ENCODE results near the gene HHAT. TPM values are rescaled to one million over a fixed set of nuclear protein-coding genes. Genes with fewer than 3 reads are reported as not detected.

The HHAT gene
- total RNA-seq, 4 donors from 2014 or later, result 0.83 to 1.6 (median 1.2) TPM

DNA sequence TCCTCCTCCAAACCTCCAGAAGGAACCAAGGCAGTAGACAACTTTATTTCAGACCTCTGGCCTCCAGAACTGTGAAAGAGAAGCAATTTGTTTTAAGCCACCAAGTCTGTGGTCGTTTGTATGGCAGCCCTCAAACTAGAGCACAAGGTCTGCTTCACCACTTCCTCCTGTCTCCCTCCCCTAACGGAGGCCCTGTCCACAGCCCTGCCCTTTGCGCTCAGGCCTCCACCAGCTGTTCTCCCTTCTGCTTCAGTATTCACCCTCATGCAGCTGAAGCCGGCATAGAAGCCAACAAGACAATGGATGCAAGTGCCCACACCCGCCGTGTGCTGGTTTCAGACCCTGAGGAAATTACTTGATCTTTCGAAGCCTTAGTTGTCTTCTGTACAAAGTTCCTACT is 364.1 kb downstream of the HHAT start:
- H3K36me3 ChIP-seq, result no peaks in the 10 kb centered on the region
- no peak overlapping the region for H3K27ac ChIP-seq (replicated peaks in 1 of 4)
- no peaks in the 10 kb centered on the region for H3K27me3 ChIP-seq
- intact Hi-C loops (cut with DNase I), result no loop called here
- 58% methylated on average over 7 of the region's 7 CpGs for WGBS
- no peak for TF ChIP-seq POLR2A (IDR thresholded peaks at IDR 0.05; ENCODE audit: low read depth)
- TF ChIP-seq, protein P1, sequence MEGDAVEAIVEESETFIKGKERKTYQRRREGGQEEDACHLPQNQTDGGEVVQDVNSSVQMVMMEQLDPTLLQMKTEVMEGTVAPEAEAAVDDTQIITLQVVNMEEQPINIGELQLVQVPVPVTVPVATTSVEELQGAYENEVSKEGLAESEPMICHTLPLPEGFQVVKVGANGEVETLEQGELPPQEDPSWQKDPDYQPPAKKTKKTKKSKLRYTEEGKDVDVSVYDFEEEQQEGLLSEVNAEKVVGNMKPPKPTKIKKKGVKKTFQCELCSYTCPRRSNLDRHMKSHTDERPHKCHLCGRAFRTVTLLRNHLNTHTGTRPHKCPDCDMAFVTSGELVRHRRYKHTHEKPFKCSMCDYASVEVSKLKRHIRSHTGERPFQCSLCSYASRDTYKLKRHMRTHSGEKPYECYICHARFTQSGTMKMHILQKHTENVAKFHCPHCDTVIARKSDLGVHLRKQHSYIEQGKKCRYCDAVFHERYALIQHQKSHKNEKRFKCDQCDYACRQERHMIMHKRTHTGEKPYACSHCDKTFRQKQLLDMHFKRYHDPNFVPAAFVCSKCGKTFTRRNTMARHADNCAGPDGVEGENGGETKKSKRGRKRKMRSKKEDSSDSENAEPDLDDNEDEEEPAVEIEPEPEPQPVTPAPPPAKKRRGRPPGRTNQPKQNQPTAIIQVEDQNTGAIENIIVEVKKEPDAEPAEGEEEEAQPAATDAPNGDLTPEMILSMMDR (IDR thresholded peaks at IDR 0.05), result no peak
- TF ChIP-seq POLR2AphosphoS5 (IDR thresholded peaks at IDR 0.05), result no peak
- TF ChIP-seq EP300 (IDR thresholded peaks at IDR 0.05), result no peak
- peaks cover 0 to 8% (median 3%) of the 10 kb centered on the region in 4 donors for H3K4me1 ChIP-seq
- no peak for DNase-seq (ENCODE audit: extremely low spot score)
- no peaks in the 10 kb centered on the region for H3K9me3 ChIP-seq
- H3K4me3 ChIP-seq, result no peak overlapping the region

DNA sequence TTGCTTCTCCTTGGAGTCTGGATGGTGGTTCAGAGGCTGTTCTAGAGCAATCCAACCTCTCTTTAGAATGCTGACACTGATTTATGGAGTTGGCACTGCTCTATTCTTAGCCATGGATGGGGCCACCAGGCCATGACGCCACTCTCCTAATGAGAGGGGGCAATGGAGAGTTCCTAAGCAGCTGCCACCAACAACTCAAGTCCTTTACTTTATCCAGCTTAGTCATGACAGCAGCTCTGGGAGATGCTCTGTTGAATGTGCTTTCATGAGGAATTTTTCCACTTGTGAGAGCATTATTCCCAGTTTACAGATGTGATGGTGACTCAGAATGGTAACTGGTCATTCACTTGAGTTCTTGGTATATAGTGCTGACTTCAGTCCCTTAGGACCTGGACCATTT is 366.3 kb downstream of the HHAT start:
- no peak for DNase-seq (ENCODE audit: extremely low spot score)
- peaks cover 0 to under 1% (median 0%) of the 10 kb centered on the region in 4 donors for H3K4me1 ChIP-seq
- 60% methylated on average over 1 of the region's 1 CpG for WGBS
- no peak overlapping the region for H3K4me3 ChIP-seq
- intact Hi-C loops (cut with DNase I), result no loop called here
- H3K27ac ChIP-seq (replicated peaks in 1 of 4), result no peak overlapping the region
- no peaks in the 10 kb centered on the region for H3K9me3 ChIP-seq
- TF ChIP-seq POLR2AphosphoS5 (IDR thresholded peaks at IDR 0.05) (no peak), EP300 (IDR thresholded peaks at IDR 0.05) (no peak), POLR2A (IDR thresholded peaks at IDR 0.05; ENCODE audit: low read depth) (no peak)
- TF ChIP-seq, protein P1 (IDR thresholded peaks at IDR 0.05), result no peak
- H3K36me3 ChIP-seq, result no peaks in the 10 kb centered on the region
- H3K27me3 ChIP-seq, result no peaks in the 10 kb centered on the region

DNA sequence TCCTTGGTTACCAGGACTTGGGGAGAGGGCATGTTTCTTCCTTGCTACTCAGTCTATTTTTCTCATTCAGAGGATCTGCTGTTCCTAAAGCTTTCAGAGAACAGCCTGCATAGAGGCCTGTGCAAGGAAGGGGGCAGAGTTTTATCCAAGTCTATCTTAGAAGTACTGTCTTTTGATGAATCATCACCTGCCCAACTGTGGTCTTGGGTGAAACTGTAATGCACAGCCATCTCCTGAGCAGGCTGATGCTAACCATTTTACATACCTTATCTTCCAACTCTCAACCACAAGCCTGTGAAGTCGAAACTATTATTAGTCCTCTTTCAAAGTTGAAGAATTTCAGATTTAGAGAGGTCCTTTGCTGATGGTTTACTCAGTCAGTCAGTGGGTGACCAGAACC is 368.0 kb downstream of the HHAT start:
- intact Hi-C loops (cut with DNase I), result no loop called here

DNA sequence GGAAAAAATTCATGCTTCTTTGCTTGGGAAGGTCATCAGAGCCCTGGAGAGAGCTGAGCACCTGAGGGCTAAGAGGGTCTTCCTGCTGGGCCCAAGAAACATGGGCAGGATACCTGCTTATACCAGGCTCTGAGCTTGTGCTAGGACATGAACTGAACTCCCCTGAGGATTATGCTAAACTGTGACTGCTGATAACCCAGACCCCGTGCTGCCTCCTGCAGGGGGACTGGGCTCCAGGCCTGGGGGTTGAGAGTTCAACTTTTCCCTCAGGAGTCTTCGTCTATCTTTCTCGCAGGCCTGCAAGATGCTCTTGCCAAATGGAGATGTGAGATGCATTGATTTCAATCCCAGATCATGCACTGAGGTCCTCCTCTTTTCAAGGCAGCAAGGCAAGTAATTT is 368.5 kb downstream of the HHAT start:
- Histone ChIP-seq H3K9me3 (peaks cover 0 to 5% (median 0%) of the 10 kb centered on the region in 4 donors), H3K36me3 (no peaks in the 10 kb centered on the region), H3K27ac (replicated peaks in 1 of 4) (no peak overlapping the region), H3K27me3 (no peaks in the 10 kb centered on the region), H3K4me1 (peaks cover 0 to 7% (median 6%) of the 10 kb centered on the region in 4 donors), H3K4me3 (no peak overlapping the region)
- no peak for DNase-seq (ENCODE audit: extremely low spot score)
- WGBS, result 48% methylated on average over 3 of the region's 3 CpGs
- TF ChIP-seq POLR2AphosphoS5 (IDR thresholded peaks at IDR 0.05) (no peak), EP300 (IDR thresholded peaks at IDR 0.05) (no peak), POLR2A (IDR thresholded peaks at IDR 0.05; ENCODE audit: low read depth) (no peak)
- TF ChIP-seq, protein P1 (IDR thresholded peaks at IDR 0.05), result no peak
- intact Hi-C loops (cut with DNase I), result no loop called here

More for the DNA sequence above, 368.0 kb downstream of the HHAT start:
- peaks cover 0 to 7% (median 6%) of the 10 kb centered on the region in 4 donors for H3K4me1 ChIP-seq
- WGBS, result 82% methylated on average over 1 of the region's 1 CpG
- DNase-seq (ENCODE audit: extremely low spot score), result no peak
- no peak for TF ChIP-seq EP300 (IDR thresholded peaks at IDR 0.05)
- TF ChIP-seq, protein P1 (IDR thresholded peaks at IDR 0.05), result no peak
- no peak for TF ChIP-seq POLR2AphosphoS5 (IDR thresholded peaks at IDR 0.05)
- no peak for TF ChIP-seq POLR2A (IDR thresholded peaks at IDR 0.05; ENCODE audit: low read depth)
- no peaks in the 10 kb centered on the region for H3K36me3 ChIP-seq
- H3K4me3 ChIP-seq, result no peak overlapping the region
- no peak overlapping the region for H3K27ac ChIP-seq (replicated peaks in 1 of 4)
- peaks cover 0 to 5% (median 0%) of the 10 kb centered on the region in 4 donors for H3K9me3 ChIP-seq
- no peaks in the 10 kb centered on the region for H3K27me3 ChIP-seq

DNA sequence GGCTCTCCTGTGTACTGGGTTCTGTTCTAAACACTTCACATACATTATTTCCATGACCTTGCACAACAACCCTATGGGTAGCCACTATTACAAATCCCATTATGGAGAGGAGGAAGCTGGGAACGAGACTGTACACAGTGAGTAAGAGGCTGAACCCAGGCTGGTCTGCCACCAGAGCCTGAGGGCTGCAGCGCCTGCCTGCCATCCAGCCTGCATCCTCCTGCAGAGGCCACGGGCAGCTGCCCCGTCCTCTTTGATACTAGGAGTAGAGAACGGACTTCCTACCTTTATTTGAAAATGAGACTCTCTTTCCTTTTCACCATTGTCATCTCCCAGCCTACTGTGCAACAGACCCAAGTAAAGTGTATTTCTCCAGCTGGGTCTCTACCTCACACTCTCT is 370.0 kb downstream of the HHAT start:
- intact Hi-C loops (cut with DNase I), result no loop called here
- H3K4me1 ChIP-seq, result peaks cover 0 to 7% (median 6%) of the 10 kb centered on the region in 4 donors
- H3K36me3 ChIP-seq, result no peaks in the 10 kb centered on the region
- 93% methylated on average over 2 of the region's 5 CpGs for WGBS
- H3K27me3 ChIP-seq, result no peaks in the 10 kb centered on the region
- DNase-seq (ENCODE audit: extremely low spot score), result no peak
- no peak for TF ChIP-seq POLR2A (IDR thresholded peaks at IDR 0.05; ENCODE audit: low read depth)
- no peak for TF ChIP-seq POLR2AphosphoS5 (IDR thresholded peaks at IDR 0.05)
- TF ChIP-seq, protein P1 (IDR thresholded peaks at IDR 0.05), result no peak
- no peak for TF ChIP-seq EP300 (IDR thresholded peaks at IDR 0.05)
- H3K4me3 ChIP-seq, result no peak overlapping the region
- peaks cover 0 to 5% (median 0%) of the 10 kb centered on the region in 4 donors for H3K9me3 ChIP-seq
- no peak overlapping the region for H3K27ac ChIP-seq (replicated peaks in 1 of 4)

All from esophagus muscularis mucosa (tissue), 4 donors.